Endothelial cell of umbilical vein (primary cell): ENCODE data around the gene GRK5.

Experiments used
- EZH2 ChIP-seq: IDR thresholded peaks from 2 replicates; pipeline ENCODE4 v1.6.1; 2012; ENCODE audit warnings: borderline replicate concordance, low read depth, mild to moderate bottlenecking, moderate library complexity, low read length, inconsistent platforms; ENCODE audit not compliant: severe bottlenecking
- GATA2 ChIP-seq: IDR thresholded peaks from 2 replicates; pipeline ENCODE4 v1.7.0; 2011; ENCODE audit warnings: low read depth, mild to moderate bottlenecking, moderate library complexity, mixed read lengths, low read length; ENCODE audit not compliant: insufficient read length, insufficient read depth
- MYC ChIP-seq: IDR thresholded peaks from one replicate; pipeline ENCODE4 v1.6.1; 2011; ENCODE audit warnings: mild to moderate bottlenecking, low read depth, low read length
- POLR2A ChIP-seq: IDR thresholded peaks from 2 replicates; pipeline ENCODE4 v1.6.1; 2012; ENCODE audit warnings: low read depth, mild to moderate bottlenecking, control low read depth, low read length
- POLR2AphosphoS5 ChIP-seq: IDR thresholded peaks from 2 replicates; pipeline ENCODE4 v1.6.1; 2012; ENCODE audit warnings: low read depth, mild to moderate bottlenecking, control low read depth, low read length, moderate library complexity; ENCODE audit not compliant: insufficient read depth
- TF ChIP-seq, protein P1 (sequence below), 2 donors: IDR thresholded peaks; 1 replicate in 1 of 2; 2 replicates in 1 of 2; pipeline ENCODE4 v1.5.1; 2011; ENCODE audit warnings: low read length in 2 of 2, mild to moderate bottlenecking in 2 of 2, moderate library complexity in 2 of 2, control low read depth in 1 of 2, inconsistent platforms in 1 of 2, low read depth in 1 of 2; ENCODE audit not compliant: insufficient read depth in 1 of 2; ENCODE audit errors: extremely low read depth in 1 of 2
- TF ChIP-seq, protein P2 (sequence below): IDR thresholded peaks from 2 replicates; pipeline ENCODE4 v1.6.1; 2011; ENCODE audit not compliant: insufficient read depth, insufficient read length

DNA sequence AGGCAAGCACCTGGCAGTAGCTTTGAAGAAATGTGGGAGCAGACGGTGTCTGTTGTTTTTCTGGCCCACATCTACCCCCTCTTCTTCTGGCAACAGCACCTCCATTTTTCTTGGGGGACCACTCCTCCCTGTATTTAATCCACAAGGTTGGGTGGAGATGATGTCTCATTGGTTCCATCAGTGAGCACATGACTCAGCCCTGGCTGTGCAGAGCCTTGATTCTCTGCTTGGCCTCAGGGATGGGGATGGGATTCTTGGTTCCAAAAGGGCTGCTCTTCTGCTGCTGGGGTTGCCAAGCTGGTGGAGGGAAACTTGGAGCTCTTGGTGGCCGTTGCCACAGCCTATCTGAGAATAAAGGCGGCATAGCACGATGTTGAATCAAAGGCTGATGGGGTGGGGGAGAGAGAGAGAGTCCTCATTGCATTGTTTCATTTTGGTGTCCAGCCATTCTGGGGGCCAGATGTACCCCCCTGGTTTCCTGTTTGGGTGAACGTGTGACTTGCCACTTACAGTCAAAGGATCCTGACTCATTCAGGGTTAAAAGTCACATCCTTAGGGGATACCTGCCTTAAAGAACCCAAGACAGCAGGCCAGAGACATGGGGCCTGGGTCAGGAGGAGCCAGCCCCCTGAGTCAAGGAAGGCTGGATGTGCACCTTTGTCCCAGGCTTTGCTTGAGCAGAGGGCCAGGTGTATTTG lies 25.9 kb downstream of the GRK5 start:
- TF ChIP-seq GATA2: no peak
- TF ChIP-seq, protein P1, sequence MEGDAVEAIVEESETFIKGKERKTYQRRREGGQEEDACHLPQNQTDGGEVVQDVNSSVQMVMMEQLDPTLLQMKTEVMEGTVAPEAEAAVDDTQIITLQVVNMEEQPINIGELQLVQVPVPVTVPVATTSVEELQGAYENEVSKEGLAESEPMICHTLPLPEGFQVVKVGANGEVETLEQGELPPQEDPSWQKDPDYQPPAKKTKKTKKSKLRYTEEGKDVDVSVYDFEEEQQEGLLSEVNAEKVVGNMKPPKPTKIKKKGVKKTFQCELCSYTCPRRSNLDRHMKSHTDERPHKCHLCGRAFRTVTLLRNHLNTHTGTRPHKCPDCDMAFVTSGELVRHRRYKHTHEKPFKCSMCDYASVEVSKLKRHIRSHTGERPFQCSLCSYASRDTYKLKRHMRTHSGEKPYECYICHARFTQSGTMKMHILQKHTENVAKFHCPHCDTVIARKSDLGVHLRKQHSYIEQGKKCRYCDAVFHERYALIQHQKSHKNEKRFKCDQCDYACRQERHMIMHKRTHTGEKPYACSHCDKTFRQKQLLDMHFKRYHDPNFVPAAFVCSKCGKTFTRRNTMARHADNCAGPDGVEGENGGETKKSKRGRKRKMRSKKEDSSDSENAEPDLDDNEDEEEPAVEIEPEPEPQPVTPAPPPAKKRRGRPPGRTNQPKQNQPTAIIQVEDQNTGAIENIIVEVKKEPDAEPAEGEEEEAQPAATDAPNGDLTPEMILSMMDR (IDR thresholded peaks at IDR 0.05; ENCODE audit: extremely low read depth in 1 of 2, insufficient read depth in 1 of 2, low read depth in 1 of 2, low read length in 2 of 2): no peak
- TF ChIP-seq EZH2: no peak
- peak; percentile 64 for TF ChIP-seq POLR2AphosphoS5
- no peak for TF ChIP-seq POLR2A
- TF ChIP-seq MYC: no peak
- TF ChIP-seq, protein P2, sequence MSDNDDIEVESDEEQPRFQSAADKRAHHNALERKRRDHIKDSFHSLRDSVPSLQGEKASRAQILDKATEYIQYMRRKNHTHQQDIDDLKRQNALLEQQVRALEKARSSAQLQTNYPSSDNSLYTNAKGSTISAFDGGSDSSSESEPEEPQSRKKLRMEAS: no peak
